NT2/D1 (cell line): ENCODE results near the gene MDM1.

Experiments used
- DNase-seq: peaks from one replicate; pipeline ENCODE4 v3.0.0-alpha.2; 2011; ENCODE audit warnings: low read depth, low spot score
- H3K27me3 ChIP-seq: 2 replicates; pipeline ENCODE4 v1.6.0; 2011; ENCODE audit warnings: mild to moderate bottlenecking; ENCODE audit not compliant: insufficient read length, insufficient read depth
- H3K36me3 ChIP-seq: 2 replicates; pipeline ENCODE4 v1.6.1; 2011; ENCODE audit warnings: mild to moderate bottlenecking, low read length, mixed read lengths; ENCODE audit not compliant: insufficient read depth, insufficient read length
- H3K4me1 ChIP-seq: 2 replicates; pipeline ENCODE4 v1.5.1; 2011; ENCODE audit not compliant: insufficient read depth, insufficient read length
- H3K4me3 ChIP-seq: 2 replicates; pipeline ENCODE4 v1.5.1; 2011; ENCODE audit warnings: low read depth; ENCODE audit not compliant: insufficient read length
- H3K9ac ChIP-seq: 2 replicates; pipeline ENCODE4 v1.6.0; 2011; ENCODE audit warnings: low read depth; ENCODE audit not compliant: insufficient read length
- H3K9me3 ChIP-seq: 2 replicates; pipeline ENCODE4 v1.5.1; 2011; ENCODE audit warnings: mild to moderate bottlenecking, low read length; ENCODE audit not compliant: insufficient read depth
- SUZ12 ChIP-seq: IDR thresholded peaks from 2 replicates; pipeline ENCODE4 v1.6.1; 2011; ENCODE audit not compliant: insufficient read length, insufficient read depth; ENCODE audit errors: extremely low read depth
- YY1 ChIP-seq: IDR thresholded peaks from 2 replicates; pipeline ENCODE4 v1.6.1; 2011; ENCODE audit not compliant: insufficient read length, insufficient read depth
- ZNF274 ChIP-seq: IDR thresholded peaks from 2 replicates; pipeline ENCODE4 v1.6.1; 2011; ENCODE audit warnings: mild to moderate bottlenecking, low read depth, low read length

MDM1 gene

DNA sequence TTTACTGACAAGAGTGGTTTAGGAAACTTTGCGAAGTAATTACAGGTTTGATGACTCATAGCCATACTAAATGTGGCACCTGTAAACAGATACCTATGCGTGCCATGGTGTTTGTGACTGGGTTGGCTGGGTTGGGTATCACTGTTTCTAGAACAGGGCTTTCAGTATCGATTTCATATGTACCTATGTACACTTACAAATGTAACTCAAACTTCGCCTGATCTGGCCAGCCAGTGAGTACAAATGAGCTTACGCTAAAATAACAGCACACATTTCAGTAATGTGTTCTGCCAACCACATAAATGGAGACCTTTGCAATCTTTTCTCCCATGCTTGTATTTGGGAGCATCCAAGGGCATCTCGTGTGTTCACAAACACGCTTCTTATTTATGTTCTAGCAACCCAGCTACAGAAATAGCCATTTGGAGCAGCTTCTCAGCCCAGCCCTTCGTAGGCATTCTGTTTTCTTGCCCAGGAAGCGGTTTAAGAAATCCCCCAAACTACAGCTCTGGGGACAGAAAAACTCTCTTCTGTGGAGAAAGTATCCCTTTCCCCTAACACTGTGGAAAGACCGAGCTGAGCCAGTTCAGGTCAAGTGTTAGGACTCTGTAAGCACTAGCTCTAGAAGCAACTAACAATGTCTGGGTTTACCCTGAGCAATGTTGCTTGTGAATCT is 42.3 kb upstream of the MDM1 start:
- no peaks in the 10 kb centered on the region for H3K36me3 ChIP-seq
- H3K27me3 ChIP-seq = no peaks in the 10 kb centered on the region
- H3K4me1 ChIP-seq = no peaks in the 10 kb centered on the region
- TF ChIP-seq YY1 = no peak
- TF ChIP-seq SUZ12 = no peak
- no peak for TF ChIP-seq ZNF274
- H3K4me3 ChIP-seq = no peak overlapping the region
- H3K9ac ChIP-seq = no peak overlapping the region
- no peaks in the 10 kb centered on the region for H3K9me3 ChIP-seq
- DNase-seq = no peak

DNA sequence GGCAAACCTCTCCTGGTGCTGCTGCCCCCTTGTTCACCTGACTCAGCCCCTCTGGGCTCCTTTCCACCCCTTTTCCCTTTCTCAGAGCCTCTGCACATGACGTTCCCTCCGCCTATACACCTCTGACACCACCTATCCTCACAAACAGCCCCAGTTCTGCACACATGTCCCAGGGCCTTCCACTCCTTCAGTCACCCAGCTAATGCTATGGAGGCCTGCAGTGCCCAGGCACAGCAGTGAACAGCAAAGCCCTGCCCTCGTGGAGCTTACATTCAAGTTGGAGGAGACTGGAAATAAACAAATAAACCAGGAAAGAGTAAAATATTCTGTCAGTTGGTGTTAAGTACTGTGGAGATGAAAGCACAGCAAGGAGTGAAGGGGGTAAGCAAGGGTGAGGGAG is 38.5 kb upstream of the MDM1 start:
- no peaks in the 10 kb centered on the region for H3K9me3 ChIP-seq
- no peak overlapping the region for H3K9ac ChIP-seq
- no peaks in the 10 kb centered on the region for H3K27me3 ChIP-seq
- DNase-seq = no peak
- no peak overlapping the region for H3K4me3 ChIP-seq
- TF ChIP-seq YY1 (no peak), ZNF274 (no peak), SUZ12 (no peak)
- H3K4me1 ChIP-seq = no peaks in the 10 kb centered on the region
- no peaks in the 10 kb centered on the region for H3K36me3 ChIP-seq

DNA sequence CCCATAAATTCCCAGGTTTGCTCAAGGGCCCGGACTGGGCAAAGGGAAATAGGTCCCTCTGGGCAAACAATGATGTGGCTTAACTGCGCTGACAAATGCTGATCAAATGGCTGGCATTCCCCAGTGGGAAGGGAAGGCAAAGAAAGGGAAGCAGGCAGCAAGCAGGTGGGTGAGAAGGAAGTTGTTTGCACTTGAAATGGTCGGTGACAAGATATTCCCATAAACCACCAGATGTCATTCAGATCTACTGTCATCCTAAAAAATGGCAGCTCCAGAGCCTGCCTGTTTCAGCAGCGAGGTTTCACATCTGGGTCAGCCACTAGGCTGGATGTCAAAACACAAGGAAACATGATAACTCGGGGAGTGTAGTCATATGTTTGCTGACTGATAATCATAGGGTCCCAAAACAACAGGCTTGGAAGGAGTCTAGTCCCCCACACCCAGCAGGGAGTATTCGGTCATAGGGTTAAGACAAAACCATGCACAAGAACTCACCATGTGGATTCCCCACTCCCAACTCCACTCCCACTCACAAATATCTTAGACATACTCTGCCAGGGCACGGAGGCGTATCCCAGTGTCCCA is 37.9 kb upstream of the MDM1 start:
- TF ChIP-seq ZNF274 (no peak), SUZ12 (no peak), YY1 (no peak)
- H3K27me3 ChIP-seq = no peaks in the 10 kb centered on the region
- no peak overlapping the region for H3K4me3 ChIP-seq
- no peaks in the 10 kb centered on the region for H3K36me3 ChIP-seq
- H3K9ac ChIP-seq = no peak overlapping the region
- DNase-seq = no peak
- no peaks in the 10 kb centered on the region for H3K9me3 ChIP-seq
- no peaks in the 10 kb centered on the region for H3K4me1 ChIP-seq

- Histone ChIP-seq H3K36me3 (no peaks in the 10 kb centered on the region), H3K4me1 (no peaks in the 10 kb centered on the region), H3K9me3 (no peaks in the 10 kb centered on the region), H3K27me3 (no peaks in the 10 kb centered on the region), H3K9ac (no peak overlapping the region), H3K4me3 (no peak overlapping the region)
- no peak for TF ChIP-seq ZNF274
- no peak for TF ChIP-seq SUZ12
- no peak for TF ChIP-seq YY1
- DNase-seq = no peak
Measured at GRCh38 chr12:68368327-68368726, 36.2 kb upstream of the MDM1 start.

DNA sequence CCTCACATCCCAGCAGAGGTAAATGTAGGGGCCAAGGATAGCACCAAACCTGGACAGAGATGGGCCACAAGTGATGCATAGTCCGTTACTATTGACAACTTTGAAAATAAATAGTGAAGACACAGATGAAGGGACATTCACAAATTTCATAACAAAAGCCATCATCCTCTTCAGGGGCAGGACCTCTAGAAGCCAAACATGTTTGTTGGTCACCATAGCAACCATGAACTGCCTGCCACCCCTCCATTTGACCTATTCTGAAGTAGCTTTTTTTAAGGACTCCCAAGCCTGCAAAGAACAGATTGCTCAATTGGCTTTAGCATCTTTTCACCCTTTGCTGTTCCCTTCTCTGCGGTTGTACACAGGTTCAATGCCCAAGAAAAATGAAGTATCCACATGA is 35.7 kb upstream of the MDM1 start:
- H3K9ac ChIP-seq = no peak overlapping the region
- no peak overlapping the region for H3K4me3 ChIP-seq
- DNase-seq = no peak
- no peaks in the 10 kb centered on the region for H3K27me3 ChIP-seq
- TF ChIP-seq SUZ12 (no peak), YY1 (no peak), ZNF274 (no peak)
- H3K36me3 ChIP-seq = no peaks in the 10 kb centered on the region
- no peaks in the 10 kb centered on the region for H3K9me3 ChIP-seq
- H3K4me1 ChIP-seq = no peaks in the 10 kb centered on the region

DNA sequence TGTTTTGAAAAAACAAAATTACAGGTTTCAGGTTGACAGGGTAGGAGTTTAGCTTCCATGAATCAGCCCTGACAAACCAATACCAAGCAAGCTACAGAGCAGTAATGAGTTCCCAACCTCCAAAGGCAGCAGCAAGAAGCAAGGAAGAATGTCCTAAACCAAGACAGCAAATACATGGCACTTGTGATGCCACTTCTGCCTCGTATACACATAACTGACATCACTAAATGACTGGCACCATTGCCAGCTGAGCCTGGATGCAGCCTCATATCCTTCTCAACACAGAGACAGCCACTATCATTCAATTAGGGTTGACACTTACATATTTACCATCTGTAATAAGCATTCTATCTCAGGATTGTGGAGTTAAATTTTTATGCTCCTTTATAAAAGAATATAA is 35.0 kb upstream of the MDM1 start:
- no peak for DNase-seq
- Histone ChIP-seq H3K9me3 (no peaks in the 10 kb centered on the region), H3K27me3 (no peaks in the 10 kb centered on the region), H3K9ac (no peak overlapping the region), H3K4me3 (no peak overlapping the region), H3K4me1 (no peaks in the 10 kb centered on the region), H3K36me3 (no peaks in the 10 kb centered on the region)
- TF ChIP-seq YY1 = no peak

GRCh38 chr12:68364893-68365725 is 32.9 kb upstream of the MDM1 start:
- peak; percentile 87 for DNase-seq
- H3K9me3 ChIP-seq = no peaks in the 10 kb centered on the region
- no peaks in the 10 kb centered on the region for H3K36me3 ChIP-seq
- no peak for TF ChIP-seq ZNF274
- no peak for TF ChIP-seq YY1
- TF ChIP-seq SUZ12 = no peak
- peak overlapping the region; percentile 67 for H3K9ac ChIP-seq
- H3K27me3 ChIP-seq = no peaks in the 10 kb centered on the region
- peak overlapping the region; percentile 38 for H3K4me3 ChIP-seq
- H3K4me1 ChIP-seq = no peaks in the 10 kb centered on the region
